C4-2B (cell line): Measurements from ENCODE around the gene CACFD1.

Source experiments
- H3K27ac ChIP-seq: fragments of 450-650 bp; 2 replicates; pipeline ENCODE4 v1.5.1; 2017
- ZFX ChIP-seq: fragments of 450-650 bp; IDR thresholded peaks from 2 replicates; pipeline ENCODE4 v1.6.1; 2017
- TF ChIP-seq, protein P1 (sequence below): fragments of 450-650 bp; conservative IDR thresholded peaks from 2 replicates; pipeline ENCODE4 v1.5.1; 2017; ENCODE audit warnings: mild to moderate bottlenecking

Gene CACFD1

DNA sequence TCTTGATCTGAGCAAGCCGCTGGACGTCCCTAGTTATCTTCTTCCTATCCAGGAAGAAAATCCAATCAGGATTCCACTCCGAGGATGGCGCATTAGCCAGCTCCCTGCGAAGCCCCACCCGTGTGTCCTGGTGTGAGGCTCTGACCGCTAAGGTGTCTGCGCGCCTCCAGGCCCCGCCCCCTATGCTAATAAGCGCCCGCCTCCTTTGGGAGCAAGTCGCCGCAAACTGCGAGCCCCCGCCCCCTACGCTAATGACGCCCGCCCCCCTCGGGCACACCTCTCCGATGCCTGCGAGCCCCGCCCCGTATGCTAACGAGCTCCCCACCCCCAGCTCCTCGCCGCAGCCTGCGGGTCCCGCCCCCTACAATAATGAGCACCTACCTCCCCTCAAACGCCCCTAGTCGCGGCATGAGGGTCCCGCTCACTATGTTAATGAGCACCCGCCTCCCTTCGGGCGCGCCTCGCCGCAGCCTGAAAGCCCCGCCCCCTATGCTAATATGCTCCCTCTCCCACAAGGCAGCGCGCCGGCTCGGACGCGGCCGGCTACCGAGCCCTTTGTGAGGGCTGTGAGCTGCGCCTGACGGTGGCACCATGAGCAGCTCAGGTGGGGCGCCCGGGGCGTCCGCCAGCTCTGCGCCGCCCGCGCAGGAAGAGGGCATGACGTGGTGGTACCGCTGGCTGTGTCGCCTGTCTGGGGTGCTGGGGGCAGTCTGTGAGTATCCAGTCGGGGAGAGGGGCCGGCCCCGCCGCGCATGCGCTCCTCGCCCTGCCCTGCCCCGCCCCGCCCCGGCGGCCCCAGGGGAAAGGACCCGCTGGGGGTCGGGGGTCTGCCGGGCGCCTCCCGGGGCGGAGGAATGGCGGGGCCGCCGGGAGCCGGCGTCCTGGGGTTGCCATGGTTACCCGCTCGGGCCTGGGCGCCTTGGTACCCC, at the start of gene CACFD1:
CACFD1 (plus strand) TSS at position 503 of the 929 bp plus-strand sequence; CDS start at position 592, 89 bp downstream.
- peak within 1 kb of the TSS; percentile 97 for H3K27ac ChIP-seq

DNA sequence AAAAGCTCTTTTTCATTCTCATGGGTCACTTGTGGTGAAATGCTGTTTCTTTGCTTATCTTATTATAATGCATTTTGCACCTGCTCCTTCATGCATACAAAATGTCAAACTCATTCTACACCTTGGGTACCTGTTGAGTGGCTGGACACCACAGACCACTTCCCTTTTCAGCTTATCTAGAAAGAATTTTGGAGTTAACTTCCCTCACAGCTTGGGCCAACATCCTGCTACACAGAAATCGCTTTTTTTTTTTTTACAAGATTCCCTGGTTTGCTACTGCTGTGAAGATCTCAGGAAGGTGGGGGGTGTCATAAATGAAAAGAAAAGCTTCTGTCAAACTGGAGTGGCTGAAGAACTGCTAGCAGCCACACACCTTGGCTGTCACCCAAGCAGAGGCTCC, 44.6 kb upstream of the CACFD1 start:
- no peak overlapping the region for H3K27ac ChIP-seq
- TF ChIP-seq, protein P1, sequence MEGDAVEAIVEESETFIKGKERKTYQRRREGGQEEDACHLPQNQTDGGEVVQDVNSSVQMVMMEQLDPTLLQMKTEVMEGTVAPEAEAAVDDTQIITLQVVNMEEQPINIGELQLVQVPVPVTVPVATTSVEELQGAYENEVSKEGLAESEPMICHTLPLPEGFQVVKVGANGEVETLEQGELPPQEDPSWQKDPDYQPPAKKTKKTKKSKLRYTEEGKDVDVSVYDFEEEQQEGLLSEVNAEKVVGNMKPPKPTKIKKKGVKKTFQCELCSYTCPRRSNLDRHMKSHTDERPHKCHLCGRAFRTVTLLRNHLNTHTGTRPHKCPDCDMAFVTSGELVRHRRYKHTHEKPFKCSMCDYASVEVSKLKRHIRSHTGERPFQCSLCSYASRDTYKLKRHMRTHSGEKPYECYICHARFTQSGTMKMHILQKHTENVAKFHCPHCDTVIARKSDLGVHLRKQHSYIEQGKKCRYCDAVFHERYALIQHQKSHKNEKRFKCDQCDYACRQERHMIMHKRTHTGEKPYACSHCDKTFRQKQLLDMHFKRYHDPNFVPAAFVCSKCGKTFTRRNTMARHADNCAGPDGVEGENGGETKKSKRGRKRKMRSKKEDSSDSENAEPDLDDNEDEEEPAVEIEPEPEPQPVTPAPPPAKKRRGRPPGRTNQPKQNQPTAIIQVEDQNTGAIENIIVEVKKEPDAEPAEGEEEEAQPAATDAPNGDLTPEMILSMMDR = no peak
- TF ChIP-seq ZFX = no peak

More for the DNA sequence above, at the start of gene CACFD1:
- no peak for TF ChIP-seq ZFX
- TF ChIP-seq, protein P1 = no peak

GRCh38 chr9:133417541-133418461, 42.0 kb upstream of the CACFD1 start, which contains the start of gene REXO4:
Gene REXO4 (minus strand): TSS chr9:133418010. CDS start chr9:133417844, 166 bp downstream.
- TF ChIP-seq, protein P1 = no peak
- peak; percentile 44; the same call in 1 of the 2 replicates for TF ChIP-seq ZFX

DNA sequence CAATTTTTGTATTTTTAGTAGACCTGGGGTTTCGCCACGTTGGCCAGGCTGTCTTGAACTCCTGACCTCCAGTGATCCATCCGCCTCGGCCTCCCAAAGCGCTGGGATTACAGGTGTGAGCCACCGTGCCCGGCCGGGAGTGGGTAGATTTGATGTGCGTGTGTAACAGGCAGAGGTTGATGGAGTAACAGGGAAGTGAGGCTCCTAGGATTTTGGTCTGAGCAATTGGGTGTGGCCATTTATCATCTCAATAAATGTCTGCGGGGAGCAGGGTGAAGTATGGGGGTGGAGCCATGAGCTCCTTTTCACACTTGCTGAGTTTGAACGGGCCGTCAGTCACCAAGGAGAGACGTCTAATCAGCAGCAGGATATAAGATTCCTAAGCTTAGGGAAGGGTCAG, 40.8 kb upstream of the CACFD1 start:
- H3K27ac ChIP-seq = no peak overlapping the region; the same call in 1 of the 2 replicates
- TF ChIP-seq, protein P1 = no peak
- no peak for TF ChIP-seq ZFX

More at GRCh38 chr9:133417541-133418461, 42.0 kb upstream of the CACFD1 start, which contains the start of gene REXO4:
- H3K27ac ChIP-seq = peak within 1 kb of the TSS; percentile 77

- TF ChIP-seq ZFX = no peak
- TF ChIP-seq, protein P1 = no peak
- no peak overlapping the region for H3K27ac ChIP-seq
Measured at GRCh38 chr9:133420392-133420827, 39.4 kb upstream of the CACFD1 start.

DNA sequence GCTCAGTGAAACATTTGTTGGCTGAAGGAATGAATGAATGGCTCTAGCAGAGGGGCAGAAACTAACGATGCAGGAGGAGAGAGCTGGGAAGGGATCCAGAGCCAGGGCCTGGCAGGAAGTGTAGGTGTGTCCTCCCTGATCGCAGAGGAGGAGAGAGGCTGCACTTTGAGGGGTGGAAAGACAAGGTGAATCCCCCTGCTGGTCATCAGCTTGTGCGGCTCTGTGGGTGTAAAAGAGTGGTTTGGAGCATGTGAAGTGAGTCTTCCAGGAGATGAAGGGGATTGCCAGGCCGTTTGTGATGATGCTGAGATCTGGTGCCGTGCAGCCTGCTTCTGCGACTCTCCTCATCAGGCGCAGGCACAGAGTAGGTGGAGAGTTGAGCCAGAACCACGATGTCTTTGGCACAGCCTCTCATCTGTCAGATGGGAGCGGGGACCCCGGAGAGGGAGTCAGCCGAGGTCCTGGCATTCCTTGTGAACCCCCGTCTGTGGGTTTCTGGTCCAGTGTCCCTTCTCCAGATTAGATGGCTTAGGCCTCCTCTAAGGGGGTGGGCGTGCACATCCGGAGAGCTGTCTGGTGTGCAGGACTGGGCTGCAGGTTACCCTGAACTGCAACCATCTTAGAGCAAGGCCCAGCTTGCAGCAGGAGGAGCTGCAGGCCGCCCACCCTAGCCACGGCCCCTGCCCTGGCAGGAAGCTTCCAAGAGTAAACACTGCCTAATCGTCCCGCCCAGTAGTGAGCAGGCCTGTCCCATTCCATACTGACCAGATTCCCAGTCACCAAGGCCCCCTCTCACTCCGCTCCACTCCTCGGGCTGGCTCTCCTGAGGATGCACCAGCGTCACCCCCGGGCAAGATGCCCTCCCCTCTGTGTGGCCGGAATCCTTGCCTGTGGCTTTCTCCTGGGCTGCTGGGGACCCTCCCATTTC, 37.9 kb upstream of the CACFD1 start, which contains the start of gene ADAMTS13:
ADAMTS13 (plus strand) TSS at position 753 of the 928 bp plus-strand sequence; CDS start at position 830, 77 bp downstream.
- TF ChIP-seq ZFX = no peak
- TF ChIP-seq, protein P1 = no peak
- no peak within 1 kb of the TSS; the same call in 1 of the 2 replicates for H3K27ac ChIP-seq
